Nephron progenitor cell (in vitro differentiated cells): Measurements from ENCODE around the gene INO80C.

Experiments used
- DNase-seq: peaks from one replicate; pipeline ENCODE4 v3.0.0; 2021
- H3K27ac Mint-ChIP-seq: 2 replicates; pipeline ENCODE4 v1.8.0; 2021; ENCODE audit warnings: mild to moderate bottlenecking, moderate library complexity, mixed read lengths
- H3K27me3 Mint-ChIP-seq: 2 replicates; pipeline ENCODE4 v1.8.0; 2021; ENCODE audit warnings: mild to moderate bottlenecking, low read depth, mixed read lengths; ENCODE audit not compliant: poor library complexity
- H3K36me3 Mint-ChIP-seq: 2 replicates; pipeline ENCODE4 v1.8.0; 2021; ENCODE audit warnings: low read depth, mixed read lengths
- H3K4me1 Mint-ChIP-seq: 2 replicates; pipeline ENCODE4 v1.8.0; 2021; ENCODE audit warnings: mixed read lengths
- H3K4me3 Mint-ChIP-seq: 2 replicates; pipeline ENCODE4 v1.8.0; 2021; ENCODE audit warnings: mild to moderate bottlenecking, moderate library complexity, mixed read lengths
- H3K9me3 Mint-ChIP-seq: 2 replicates; pipeline ENCODE4 v1.8.0; 2021; ENCODE audit warnings: mild to moderate bottlenecking, moderate library complexity, mixed read lengths
- TF ChIP-seq, protein P1 (sequence below): fragments of 200-600 bp; sonication (generic); IDR thresholded peaks from 2 replicates; pipeline ENCODE4 v1.5.0; 2021; ENCODE audit warnings: antibody characterized with exemption

The INO80C gene

DNA sequence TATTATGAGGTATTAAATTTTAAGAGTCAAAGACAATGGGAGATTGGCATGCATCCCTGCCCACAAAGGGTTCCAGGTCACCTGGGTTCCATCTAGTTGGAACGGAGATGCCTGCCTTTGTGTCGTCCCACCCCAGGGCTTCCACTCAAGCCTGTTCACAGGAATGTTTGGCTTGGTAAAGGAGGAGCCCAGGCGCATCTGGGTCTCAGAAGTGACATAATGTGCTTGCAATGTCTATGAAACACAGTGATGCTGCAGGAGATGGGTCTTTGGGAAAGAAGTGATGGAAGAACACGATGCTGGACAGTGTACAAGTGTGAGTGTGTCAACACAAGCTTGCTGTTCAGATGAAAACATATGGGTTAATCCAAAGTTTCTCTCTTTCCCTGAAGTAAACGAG, 71.0 kb downstream of the INO80C start:
- no peak overlapping the region for H3K27ac Mint-ChIP-seq
- TF ChIP-seq, protein P1, sequence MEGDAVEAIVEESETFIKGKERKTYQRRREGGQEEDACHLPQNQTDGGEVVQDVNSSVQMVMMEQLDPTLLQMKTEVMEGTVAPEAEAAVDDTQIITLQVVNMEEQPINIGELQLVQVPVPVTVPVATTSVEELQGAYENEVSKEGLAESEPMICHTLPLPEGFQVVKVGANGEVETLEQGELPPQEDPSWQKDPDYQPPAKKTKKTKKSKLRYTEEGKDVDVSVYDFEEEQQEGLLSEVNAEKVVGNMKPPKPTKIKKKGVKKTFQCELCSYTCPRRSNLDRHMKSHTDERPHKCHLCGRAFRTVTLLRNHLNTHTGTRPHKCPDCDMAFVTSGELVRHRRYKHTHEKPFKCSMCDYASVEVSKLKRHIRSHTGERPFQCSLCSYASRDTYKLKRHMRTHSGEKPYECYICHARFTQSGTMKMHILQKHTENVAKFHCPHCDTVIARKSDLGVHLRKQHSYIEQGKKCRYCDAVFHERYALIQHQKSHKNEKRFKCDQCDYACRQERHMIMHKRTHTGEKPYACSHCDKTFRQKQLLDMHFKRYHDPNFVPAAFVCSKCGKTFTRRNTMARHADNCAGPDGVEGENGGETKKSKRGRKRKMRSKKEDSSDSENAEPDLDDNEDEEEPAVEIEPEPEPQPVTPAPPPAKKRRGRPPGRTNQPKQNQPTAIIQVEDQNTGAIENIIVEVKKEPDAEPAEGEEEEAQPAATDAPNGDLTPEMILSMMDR = no peak
- no peak for DNase-seq
- no peaks in the 10 kb centered on the region for H3K9me3 Mint-ChIP-seq
- no peaks in the 10 kb centered on the region for H3K4me1 Mint-ChIP-seq
- H3K27me3 Mint-ChIP-seq = peaks cover 3% of the 10 kb centered on the region
- no peak overlapping the region for H3K4me3 Mint-ChIP-seq
- no peaks in the 10 kb centered on the region for H3K36me3 Mint-ChIP-seq

DNA sequence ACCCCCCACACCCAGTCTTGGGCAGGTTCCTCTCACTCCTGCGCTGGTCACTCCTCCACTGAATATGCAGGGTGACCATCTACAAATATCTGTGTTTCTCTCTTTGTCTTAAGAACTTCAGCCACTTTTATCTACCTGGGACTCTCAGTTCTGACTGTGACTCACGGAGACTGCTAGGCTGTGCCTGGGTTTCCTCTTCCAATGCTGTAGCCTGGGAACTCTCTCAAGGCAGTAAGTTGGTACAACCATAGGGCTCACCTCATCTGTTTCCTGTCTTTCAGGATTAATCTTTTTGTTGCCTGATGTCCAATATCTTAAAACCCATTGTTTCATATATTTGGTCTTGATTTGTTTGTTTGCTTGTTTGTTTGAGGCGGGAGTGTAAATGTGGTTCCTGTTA, 73.4 kb downstream of the INO80C start:
- Mint-ChIP-seq H3K4me3 (no peak overlapping the region), H3K27me3 (peaks cover 4% of the 10 kb centered on the region), H3K27ac (no peak overlapping the region), H3K4me1 (no peaks in the 10 kb centered on the region), H3K36me3 (no peaks in the 10 kb centered on the region), H3K9me3 (no peaks in the 10 kb centered on the region)
- DNase-seq = no peak
- TF ChIP-seq, protein P1 = no peak

DNA sequence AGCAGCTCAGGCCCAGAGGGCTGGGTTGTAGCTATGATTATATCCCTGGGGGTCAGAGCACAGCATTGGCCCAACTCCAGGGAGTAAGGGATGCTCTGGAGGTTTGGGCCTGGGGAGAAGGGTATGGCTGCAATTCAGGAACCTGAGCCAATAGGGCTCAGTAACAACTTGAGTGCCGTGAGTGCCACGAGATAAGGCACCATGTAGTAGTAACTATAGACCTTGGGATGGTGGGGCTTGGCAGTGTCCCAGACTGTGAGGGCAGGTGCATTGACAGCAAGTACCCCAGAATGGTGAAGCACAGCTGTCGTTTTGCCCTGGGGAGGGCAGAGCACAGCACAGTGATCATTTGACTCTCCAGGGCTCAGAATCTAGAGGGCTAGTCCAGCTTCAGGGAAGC, 75.5 kb downstream of the INO80C start:
- no peak overlapping the region for H3K27ac Mint-ChIP-seq
- peaks cover 17% of the 10 kb centered on the region for H3K9me3 Mint-ChIP-seq
- H3K4me3 Mint-ChIP-seq = no peak overlapping the region
- no peaks in the 10 kb centered on the region for H3K4me1 Mint-ChIP-seq
- TF ChIP-seq, protein P1 = no peak
- peaks cover 3% of the 10 kb centered on the region for H3K36me3 Mint-ChIP-seq
- DNase-seq = no peak
- H3K27me3 Mint-ChIP-seq = peaks cover 4% of the 10 kb centered on the region

DNA sequence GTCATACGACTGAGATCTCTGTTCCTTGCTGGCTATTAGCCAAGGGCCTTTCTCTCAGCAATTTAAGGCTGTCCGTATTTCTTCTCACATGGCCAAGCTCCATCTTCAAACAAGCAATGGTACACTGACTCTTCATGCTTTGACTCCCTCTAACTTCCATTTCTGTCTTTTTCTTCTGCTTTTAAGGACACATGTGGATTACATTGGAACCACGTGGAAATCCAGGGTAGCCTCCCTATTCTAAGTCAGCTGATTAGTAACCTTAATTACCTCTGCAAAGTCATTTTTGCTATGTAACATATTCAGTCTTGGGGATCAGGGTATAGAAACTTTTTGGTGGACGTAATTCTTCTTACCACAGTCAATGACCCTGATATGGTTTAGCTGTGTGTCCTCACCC, 79.2 kb downstream of the INO80C start:
- H3K4me3 Mint-ChIP-seq = no peak overlapping the region
- TF ChIP-seq, protein P1 = no peak
- DNase-seq = no peak
- peaks cover 6% of the 10 kb centered on the region for H3K4me1 Mint-ChIP-seq
- H3K9me3 Mint-ChIP-seq = peaks cover 26% of the 10 kb centered on the region
- peaks cover 5% of the 10 kb centered on the region for H3K36me3 Mint-ChIP-seq
- H3K27me3 Mint-ChIP-seq = peaks cover 7% of the 10 kb centered on the region
- H3K27ac Mint-ChIP-seq = no peak overlapping the region
